ENCODE measurements around the gene MRTFA.
"Not testable (repeated sequence)": the region's sequence is repeated elsewhere in the genome, so short reads cannot be mapped to it uniquely, and the experiment has no call there.

MRTFA gene

DNA sequence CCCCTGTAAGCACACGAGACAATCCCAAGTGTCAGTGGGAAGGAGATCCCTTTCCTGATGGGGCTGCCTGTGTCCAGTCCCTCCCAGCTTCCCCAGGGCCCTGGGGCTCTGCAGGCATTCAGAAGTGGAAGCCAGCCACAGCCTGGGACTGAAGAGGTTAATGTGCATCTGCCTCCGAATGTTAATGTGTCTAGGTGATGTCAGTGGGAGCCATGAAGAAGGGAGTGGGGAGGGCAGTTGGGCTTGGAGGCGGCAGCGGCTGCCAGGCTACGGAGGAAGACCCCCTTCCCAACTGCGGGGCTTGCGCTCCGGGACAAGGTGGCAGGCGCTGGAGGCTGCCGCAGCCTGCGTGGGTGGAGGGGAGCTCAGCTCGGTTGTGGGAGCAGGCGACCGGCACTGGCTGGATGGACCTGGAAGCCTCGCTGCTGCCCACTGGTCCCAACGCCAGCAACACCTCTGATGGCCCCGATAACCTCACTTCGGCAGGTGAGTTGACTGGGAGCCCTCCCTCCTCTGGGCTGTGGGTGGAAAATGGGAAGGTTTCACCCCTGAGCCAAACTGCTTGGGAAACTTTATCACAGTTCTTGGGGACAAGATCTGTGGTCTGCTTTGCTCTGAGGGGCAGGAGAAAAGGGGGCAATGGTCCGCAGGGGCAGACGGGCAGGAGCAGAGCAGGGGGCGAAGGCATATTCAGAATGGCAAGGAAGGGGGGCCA, 42.9 kb upstream of the MRTFA start, which contains the start of gene MCHR1:
Gene MCHR1 (plus strand): TSS at position 236 of the 715 bp plus-strand sequence. CDS start 169 bp downstream, at position 405.
- DNase-seq (ENCODE audit: low spot score): no peak
- TF ChIP-seq, protein P1, sequence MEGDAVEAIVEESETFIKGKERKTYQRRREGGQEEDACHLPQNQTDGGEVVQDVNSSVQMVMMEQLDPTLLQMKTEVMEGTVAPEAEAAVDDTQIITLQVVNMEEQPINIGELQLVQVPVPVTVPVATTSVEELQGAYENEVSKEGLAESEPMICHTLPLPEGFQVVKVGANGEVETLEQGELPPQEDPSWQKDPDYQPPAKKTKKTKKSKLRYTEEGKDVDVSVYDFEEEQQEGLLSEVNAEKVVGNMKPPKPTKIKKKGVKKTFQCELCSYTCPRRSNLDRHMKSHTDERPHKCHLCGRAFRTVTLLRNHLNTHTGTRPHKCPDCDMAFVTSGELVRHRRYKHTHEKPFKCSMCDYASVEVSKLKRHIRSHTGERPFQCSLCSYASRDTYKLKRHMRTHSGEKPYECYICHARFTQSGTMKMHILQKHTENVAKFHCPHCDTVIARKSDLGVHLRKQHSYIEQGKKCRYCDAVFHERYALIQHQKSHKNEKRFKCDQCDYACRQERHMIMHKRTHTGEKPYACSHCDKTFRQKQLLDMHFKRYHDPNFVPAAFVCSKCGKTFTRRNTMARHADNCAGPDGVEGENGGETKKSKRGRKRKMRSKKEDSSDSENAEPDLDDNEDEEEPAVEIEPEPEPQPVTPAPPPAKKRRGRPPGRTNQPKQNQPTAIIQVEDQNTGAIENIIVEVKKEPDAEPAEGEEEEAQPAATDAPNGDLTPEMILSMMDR (IDR thresholded peaks at IDR 0.05; ENCODE audit: extremely low read depth, insufficient read depth, missing control alignments): no peak
- in situ Hi-C loops (cut with MboI; ENCODE audit: low pct_unique_long_range_greater_than_20kb, low sequenced_read_pairs, unreplicated experiment): no loop called here

DNA sequence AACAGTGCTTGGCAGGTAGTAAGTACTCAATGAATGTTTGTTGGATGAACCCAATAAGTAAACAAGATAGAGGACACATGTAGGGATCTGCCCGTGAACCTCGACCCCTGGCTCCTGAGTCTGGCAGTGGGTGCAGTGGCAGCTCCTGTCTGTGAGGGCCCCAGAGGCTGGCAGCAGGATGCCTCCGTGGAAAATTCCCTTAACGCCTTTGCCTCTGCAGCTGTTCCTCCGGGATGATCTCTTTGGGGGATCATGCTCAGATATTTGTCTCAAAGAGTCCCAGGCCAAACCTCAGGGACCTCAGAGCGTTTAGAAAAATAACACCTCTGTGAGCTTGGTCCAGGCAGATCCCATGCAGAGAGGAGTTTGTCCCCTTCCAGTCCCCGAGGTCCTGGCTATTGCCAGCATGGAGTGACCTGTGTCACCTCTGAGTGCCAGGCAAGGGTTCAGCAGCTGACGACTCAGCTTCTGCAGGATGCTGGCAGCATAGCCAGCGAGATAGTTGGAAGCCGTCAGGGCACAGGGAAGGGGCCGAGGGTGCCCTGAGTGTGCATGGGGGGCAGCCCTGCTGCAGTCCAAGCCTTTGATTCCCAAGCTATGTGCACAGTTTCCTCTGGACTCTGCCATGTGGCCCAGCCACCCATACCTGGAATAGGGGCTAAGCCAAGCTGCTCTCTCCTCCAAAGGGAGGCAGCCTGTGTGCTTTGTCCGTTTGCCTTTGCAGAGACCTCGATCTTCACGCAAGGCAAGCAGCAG, 42.2 kb upstream of the MRTFA start:
- in situ Hi-C loops (cut with MboI; ENCODE audit: low pct_unique_long_range_greater_than_20kb, low sequenced_read_pairs, unreplicated experiment): no loop called here
- DNase-seq (ENCODE audit: low spot score): no peak

DNA sequence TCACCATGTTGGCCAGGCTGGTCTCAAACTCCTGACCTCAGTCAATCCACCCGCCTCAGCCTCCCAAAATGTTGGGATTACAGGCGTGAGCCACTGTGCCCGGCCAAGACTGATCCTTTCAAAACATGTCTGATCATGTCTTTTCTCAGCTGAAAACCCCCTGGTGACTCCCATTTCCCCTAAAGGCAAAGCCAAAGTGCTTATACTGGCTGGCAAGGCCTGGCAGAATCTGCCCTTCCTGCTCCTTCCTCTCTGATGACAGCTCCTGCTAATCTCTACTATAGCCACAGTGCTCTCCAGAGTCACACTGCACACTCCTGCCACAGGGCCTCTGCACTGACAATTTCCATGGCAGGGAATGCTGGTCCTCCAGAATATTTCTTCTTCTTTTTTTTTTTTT, 40.1 kb upstream of the MRTFA start:
- TF ChIP-seq, protein P1 (IDR thresholded peaks at IDR 0.05; ENCODE audit: extremely low read depth, insufficient read depth, missing control alignments): no peak
- in situ Hi-C loops (cut with MboI; ENCODE audit: low pct_unique_long_range_greater_than_20kb, low sequenced_read_pairs, unreplicated experiment): no loop called here
- DNase-seq (ENCODE audit: low spot score): no peak

More for the DNA sequence above, 42.2 kb upstream of the MRTFA start:
- TF ChIP-seq, protein P1 (IDR thresholded peaks at IDR 0.05; ENCODE audit: extremely low read depth, insufficient read depth, missing control alignments): no peak

DNA sequence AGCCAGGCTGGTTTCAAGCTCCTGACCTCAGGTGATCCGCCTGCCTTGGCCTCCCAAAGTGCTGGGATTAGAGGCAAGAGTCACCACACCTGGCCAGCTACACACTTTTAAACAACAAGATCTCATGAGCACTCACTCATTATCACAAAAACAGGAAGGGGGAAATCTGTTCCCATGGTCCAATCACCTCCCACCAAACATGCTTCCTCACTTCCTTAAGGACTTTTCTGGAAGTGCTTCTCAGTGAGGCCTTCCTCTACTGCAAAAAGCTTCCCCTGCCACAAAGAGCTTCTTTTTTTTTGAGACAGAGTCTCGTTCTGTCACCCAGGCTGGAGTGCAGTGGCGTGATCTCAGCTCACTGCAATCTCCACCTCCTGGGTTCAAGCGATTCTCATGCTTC, 39.6 kb upstream of the MRTFA start:
- DNase-seq (ENCODE audit: low spot score); in situ Hi-C loops (cut with MboI; ENCODE audit: low pct_unique_long_range_greater_than_20kb, low sequenced_read_pairs, unreplicated experiment): not testable (repeated sequence)

DNA sequence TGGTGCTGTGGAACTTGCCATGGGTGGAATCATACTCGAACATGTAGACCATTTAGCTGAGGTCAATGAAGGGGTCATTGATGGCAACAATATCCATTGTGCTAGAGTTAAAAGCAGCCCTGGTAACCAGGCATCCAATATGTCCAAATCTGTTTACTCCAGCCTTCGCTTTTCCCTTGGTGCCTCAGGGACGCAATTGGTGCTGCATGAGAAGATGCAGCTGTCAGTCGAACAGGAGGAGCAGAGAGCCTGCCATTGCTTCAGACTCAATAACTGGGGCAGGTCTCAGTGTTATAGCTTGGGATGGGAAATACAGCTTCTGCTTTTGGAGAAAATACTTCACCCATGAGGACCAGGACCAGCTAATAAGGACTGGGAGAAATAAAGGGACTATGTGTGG, 37.8 kb upstream of the MRTFA start:
- TF ChIP-seq, protein P1 (IDR thresholded peaks at IDR 0.05; ENCODE audit: extremely low read depth, insufficient read depth, missing control alignments): no peak
- DNase-seq (ENCODE audit: low spot score): no peak
- in situ Hi-C loops (cut with MboI; ENCODE audit: low pct_unique_long_range_greater_than_20kb, low sequenced_read_pairs, unreplicated experiment): no loop called here

DNA sequence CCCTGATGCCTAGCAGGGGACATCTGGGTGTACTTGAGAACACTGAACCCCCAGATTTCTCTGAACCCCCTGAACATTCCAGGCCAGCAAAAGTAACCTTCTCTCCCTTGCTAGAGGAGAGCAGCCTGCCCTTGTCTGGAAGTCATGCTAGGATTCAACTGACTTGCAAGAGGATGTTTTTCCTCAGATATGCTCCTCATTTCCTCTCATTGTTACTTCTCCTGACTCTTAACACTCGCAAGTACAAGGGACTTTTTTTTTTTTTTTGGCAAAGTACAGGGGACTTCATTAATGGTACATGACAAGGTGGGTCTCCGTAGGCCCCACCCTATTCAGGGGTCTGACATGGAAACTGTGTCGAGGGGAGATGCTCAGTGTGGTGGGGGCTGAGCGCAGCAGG, 36.5 kb upstream of the MRTFA start:
- in situ Hi-C loops (cut with MboI; ENCODE audit: low pct_unique_long_range_greater_than_20kb, low sequenced_read_pairs, unreplicated experiment): no loop called here
- TF ChIP-seq, protein P1 (IDR thresholded peaks at IDR 0.05; ENCODE audit: extremely low read depth, insufficient read depth, missing control alignments): no peak
- no peak for DNase-seq (ENCODE audit: low spot score)

DNA sequence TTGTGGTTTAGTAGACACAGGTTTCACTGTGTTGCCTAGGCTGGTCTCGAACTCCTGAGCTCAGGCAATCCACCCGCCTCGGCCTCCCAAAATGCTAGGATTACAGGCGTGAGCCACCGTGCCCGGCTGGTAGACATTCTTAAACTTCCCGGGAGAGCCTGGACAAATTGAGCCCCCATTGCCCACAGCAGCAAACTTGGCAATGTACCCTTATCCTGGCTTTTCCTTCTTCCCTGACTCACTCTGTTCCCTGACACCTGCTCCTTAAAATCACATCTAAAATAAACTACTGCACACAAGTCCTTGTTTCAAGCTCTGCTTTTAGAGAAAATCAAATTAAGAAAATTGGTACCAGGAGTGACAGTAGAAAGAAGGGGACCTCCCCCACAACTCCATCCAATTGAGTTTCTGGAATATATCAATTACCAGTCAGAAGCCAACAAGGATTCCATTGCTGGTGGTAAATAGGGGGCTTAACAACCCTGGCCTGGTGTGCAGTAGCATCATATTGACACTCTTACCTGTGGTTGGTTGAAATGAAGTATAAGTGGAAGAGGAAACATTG, 35.4 kb upstream of the MRTFA start:
- DNase-seq (ENCODE audit: low spot score): no peak
- TF ChIP-seq, protein P1 (IDR thresholded peaks at IDR 0.05; ENCODE audit: extremely low read depth, insufficient read depth, missing control alignments): no peak
- in situ Hi-C loops (cut with MboI; ENCODE audit: low pct_unique_long_range_greater_than_20kb, low sequenced_read_pairs, unreplicated experiment): no loop called here
